Neural crest cell (in vitro differentiated cells): ENCODE measurements around the gene LAMP5. TPM values are rescaled to one million over a fixed set of nuclear protein-coding genes. Genes with fewer than 3 reads are reported as not detected.

Experiments
- DNase-seq: peaks from one replicate; pipeline ENCODE4 v3.0.0; 2021; ENCODE audit warnings: low read depth, mixed read lengths, low spot score
- H3K27ac Mint-ChIP-seq: one replicate; pipeline ENCODE4 v1.8.0; 2021; ENCODE audit warnings: mild to moderate bottlenecking, mixed read lengths; ENCODE audit not compliant: unreplicated experiment
- H3K27me3 Mint-ChIP-seq: 2 replicates; pipeline ENCODE4 v1.8.0; 2021; ENCODE audit warnings: low read depth, mild to moderate bottlenecking, mixed read lengths
- H3K36me3 Mint-ChIP-seq: 2 replicates; pipeline ENCODE4 v1.8.0; 2021; ENCODE audit warnings: low read depth, mild to moderate bottlenecking, mixed read lengths
- H3K4me1 Mint-ChIP-seq: 2 replicates; pipeline ENCODE4 v1.8.0; 2021; ENCODE audit warnings: mixed read lengths
- H3K4me3 Mint-ChIP-seq: one replicate; pipeline ENCODE4 v1.8.0; 2021; ENCODE audit warnings: mild to moderate bottlenecking, mixed read lengths
- H3K9me3 Mint-ChIP-seq: 2 replicates; pipeline ENCODE4 v1.8.0; 2021; ENCODE audit warnings: mixed read lengths
- total RNA-seq: library from RNA; stranded (reverse); gene quantifications from 2 replicates; pipeline ENCODE4 v1.2.1, GENCODE V29; 2021
- TF ChIP-seq, protein P1 (sequence below): fragments of 200-600 bp; sonication (generic); conservative IDR thresholded peaks from 2 replicates; pipeline ENCODE4 v1.5.0; 2021; ENCODE audit warnings: antibody characterized with exemption, mild to moderate bottlenecking

The LAMP5 gene
- total RNA-seq, 1 donor from 2014 or later, result 0.98 TPM

GRCh38 chr20:9531581-9531980 is 17.2 kb downstream of the LAMP5 start:
- Mint-ChIP-seq H3K27ac (no peak overlapping the region), H3K9me3 (peaks cover 2% of the 10 kb centered on the region), H3K27me3 (no peaks in the 10 kb centered on the region), H3K4me3 (no peak overlapping the region), H3K4me1 (peaks cover 16% of the 10 kb centered on the region), H3K36me3 (no peaks in the 10 kb centered on the region)
- TF ChIP-seq, protein P1, sequence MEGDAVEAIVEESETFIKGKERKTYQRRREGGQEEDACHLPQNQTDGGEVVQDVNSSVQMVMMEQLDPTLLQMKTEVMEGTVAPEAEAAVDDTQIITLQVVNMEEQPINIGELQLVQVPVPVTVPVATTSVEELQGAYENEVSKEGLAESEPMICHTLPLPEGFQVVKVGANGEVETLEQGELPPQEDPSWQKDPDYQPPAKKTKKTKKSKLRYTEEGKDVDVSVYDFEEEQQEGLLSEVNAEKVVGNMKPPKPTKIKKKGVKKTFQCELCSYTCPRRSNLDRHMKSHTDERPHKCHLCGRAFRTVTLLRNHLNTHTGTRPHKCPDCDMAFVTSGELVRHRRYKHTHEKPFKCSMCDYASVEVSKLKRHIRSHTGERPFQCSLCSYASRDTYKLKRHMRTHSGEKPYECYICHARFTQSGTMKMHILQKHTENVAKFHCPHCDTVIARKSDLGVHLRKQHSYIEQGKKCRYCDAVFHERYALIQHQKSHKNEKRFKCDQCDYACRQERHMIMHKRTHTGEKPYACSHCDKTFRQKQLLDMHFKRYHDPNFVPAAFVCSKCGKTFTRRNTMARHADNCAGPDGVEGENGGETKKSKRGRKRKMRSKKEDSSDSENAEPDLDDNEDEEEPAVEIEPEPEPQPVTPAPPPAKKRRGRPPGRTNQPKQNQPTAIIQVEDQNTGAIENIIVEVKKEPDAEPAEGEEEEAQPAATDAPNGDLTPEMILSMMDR, result no peak
- DNase-seq, result no peak

DNA sequence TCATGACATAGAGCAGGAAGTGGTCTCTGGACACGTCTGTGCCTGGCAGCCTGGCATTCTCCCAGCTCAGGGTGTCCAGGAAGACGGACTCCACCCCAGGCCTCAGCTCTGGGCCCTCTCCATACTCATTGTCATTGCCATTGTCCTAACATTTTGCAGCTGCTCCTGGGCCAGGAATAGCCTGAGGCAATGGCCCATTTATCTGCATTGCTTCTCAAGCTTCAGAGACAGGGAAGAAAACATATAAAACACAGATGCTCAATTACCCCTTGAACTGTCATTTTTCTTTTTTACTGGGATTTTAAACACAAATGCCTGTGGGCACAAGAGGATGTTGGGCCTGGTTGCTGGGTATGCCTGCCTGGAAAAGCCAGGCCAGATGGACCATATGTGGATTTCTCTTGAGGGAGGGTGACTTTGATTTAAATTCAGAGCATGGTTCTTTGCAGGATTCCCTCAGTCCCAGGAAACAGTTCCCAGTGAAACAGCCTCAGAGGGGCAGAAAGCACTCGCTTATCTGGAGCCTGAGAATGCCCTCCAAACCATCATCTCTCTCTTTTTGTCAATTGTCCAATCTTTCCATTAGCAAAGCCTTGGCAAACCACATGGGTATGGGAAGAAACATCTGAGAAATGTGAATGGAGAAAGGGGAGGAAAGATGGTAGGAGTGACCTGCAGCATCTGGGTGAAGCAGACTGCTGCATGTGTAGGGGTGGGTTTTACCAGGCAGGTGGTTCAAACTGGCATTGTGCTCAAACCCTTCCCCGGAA is 17.9 kb downstream of the LAMP5 start:
- H3K4me1 Mint-ChIP-seq, result peaks cover 16% of the 10 kb centered on the region
- no peaks in the 10 kb centered on the region for H3K36me3 Mint-ChIP-seq
- DNase-seq, result no peak
- TF ChIP-seq, protein P1, result no peak
- H3K9me3 Mint-ChIP-seq, result peaks cover 3% of the 10 kb centered on the region
- H3K27ac Mint-ChIP-seq, result no peak overlapping the region
- H3K4me3 Mint-ChIP-seq, result no peak overlapping the region
- H3K27me3 Mint-ChIP-seq, result no peaks in the 10 kb centered on the region

- DNase-seq, result no peak
- no peak overlapping the region for H3K27ac Mint-ChIP-seq
- peaks cover 3% of the 10 kb centered on the region for H3K9me3 Mint-ChIP-seq
- H3K27me3 Mint-ChIP-seq, result no peaks in the 10 kb centered on the region
- TF ChIP-seq, protein P1, result no peak
- H3K4me3 Mint-ChIP-seq, result no peak overlapping the region
- no peaks in the 10 kb centered on the region for H3K36me3 Mint-ChIP-seq
- H3K4me1 Mint-ChIP-seq, result peaks cover 16% of the 10 kb centered on the region
Observed at GRCh38 chr20:9534025-9534424, 19.6 kb downstream of the LAMP5 start.

- no peak overlapping the region for H3K27ac Mint-ChIP-seq
- H3K36me3 Mint-ChIP-seq, result no peaks in the 10 kb centered on the region
- peaks cover 3% of the 10 kb centered on the region for H3K9me3 Mint-ChIP-seq
- H3K4me1 Mint-ChIP-seq, result peaks cover 16% of the 10 kb centered on the region
- no peak overlapping the region for H3K4me3 Mint-ChIP-seq
- DNase-seq, result no peak
- H3K27me3 Mint-ChIP-seq, result no peaks in the 10 kb centered on the region
- TF ChIP-seq, protein P1, result no peak
Observed at GRCh38 chr20:9535449-9535848, 21.1 kb downstream of the LAMP5 start.

GRCh38 chr20:9543214-9543613 is 28.8 kb downstream of the LAMP5 start:
- Mint-ChIP-seq H3K9me3 (peaks cover 2% of the 10 kb centered on the region), H3K27me3 (peaks cover 6% of the 10 kb centered on the region), H3K27ac (no peak overlapping the region), H3K4me1 (peaks cover 4% of the 10 kb centered on the region), H3K4me3 (no peak overlapping the region), H3K36me3 (peaks cover 2% of the 10 kb centered on the region)
- DNase-seq, result no peak
- TF ChIP-seq, protein P1, result no peak
